Endometrium (tissue), 2 donors: ENCODE results near the gene GRID2.
A peak's percentile ranks its signal among the peaks of the same experiment; 100 is the strongest.

Experiments used
- FAIRE-seq: peaks from 2 replicates; lab custom pipeline; 2012; peaks lifted over from hg19 to GRCh38; lab: Jason Lieb, UNC
- donor health status: control.
- donor health status: control.

Gene GRID2

DNA sequence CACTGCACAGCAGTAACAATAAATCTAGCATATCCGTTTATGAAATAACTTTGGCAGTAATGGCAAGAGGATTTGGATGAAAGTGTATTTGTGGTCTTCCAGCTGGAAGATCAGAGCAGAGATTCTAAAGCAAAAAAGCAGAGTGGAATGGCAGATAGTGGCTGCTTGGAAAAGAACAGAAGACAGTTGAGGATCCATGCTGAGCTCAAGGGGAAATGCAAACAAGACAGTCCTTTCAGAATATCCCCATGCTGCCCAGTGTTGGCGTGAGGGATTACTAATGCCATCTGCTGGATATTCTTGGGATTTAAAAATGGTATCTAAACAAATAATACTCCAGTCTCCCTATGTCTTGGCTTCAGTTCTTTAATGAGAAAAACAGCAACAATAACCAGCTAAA, 895.7 kb downstream of the GRID2 start:
- no peak for FAIRE-seq

DNA sequence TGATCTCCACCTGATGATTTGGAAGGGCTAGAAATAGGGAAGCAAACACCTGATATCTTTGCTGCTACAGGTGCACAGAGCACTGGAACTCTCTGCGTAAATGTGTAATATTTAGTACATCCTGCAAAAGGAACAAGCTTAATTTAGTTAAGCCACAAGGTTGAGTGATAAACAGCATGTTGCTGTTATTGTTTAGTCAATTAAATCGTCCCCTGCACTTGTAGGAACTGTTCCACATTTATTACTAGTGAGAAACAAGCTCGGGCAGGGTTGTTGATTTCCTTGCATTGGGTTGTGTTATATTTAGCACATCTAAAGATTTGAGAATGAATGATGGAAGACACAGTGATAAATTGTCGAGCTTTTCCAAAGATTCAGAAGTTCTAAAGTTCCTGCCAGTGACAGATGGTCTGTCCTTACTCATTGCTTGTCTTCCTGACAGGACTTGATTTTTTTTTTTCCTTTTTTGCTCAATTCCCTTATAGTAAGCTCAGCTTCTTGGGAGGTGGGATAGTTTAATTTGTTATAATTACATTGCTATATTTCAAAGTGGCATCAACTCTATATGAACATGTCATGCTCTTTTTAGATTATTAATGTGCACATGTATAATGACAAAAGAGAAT, 897.8 kb downstream of the GRID2 start:
- no peak for FAIRE-seq

DNA sequence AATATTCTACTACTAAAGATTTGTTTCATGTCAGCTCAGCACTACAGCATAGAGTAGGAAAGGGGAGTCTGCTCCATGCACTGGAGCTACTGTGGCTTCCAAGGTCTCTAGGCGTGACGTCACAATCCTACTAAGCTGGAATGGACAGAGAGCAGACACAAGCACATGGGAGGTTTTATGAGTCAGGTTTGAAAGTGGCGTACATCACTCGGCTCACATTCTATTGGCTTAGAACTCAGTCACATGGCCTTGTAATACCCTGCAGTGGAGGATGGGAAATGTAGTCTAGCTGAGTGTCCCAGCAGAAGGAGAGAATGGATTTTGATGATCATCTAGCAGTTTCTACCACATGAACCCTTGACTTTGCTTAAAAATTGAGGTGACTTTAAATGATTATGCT, 899.9 kb downstream of the GRID2 start:
- FAIRE-seq: no peak

DNA sequence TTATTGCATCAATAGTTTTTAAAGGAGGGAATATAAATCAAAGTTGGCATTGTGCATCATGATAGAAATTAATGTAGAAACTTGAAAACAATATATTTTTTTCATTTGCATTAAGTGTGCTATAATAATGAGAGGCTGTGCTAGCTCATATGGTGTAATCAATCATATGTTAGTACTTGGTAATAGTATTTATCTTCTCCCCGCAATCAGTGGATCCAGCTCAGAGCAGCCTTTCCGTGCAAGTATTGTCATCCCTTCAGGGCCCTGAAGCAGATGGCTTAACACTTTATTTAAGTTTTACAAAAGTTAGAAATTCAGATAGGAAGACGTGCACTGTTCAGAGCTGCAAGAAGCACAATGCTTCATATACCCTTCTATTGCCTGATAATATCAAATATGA, 908.5 kb downstream of the GRID2 start:
- no peak for FAIRE-seq

DNA sequence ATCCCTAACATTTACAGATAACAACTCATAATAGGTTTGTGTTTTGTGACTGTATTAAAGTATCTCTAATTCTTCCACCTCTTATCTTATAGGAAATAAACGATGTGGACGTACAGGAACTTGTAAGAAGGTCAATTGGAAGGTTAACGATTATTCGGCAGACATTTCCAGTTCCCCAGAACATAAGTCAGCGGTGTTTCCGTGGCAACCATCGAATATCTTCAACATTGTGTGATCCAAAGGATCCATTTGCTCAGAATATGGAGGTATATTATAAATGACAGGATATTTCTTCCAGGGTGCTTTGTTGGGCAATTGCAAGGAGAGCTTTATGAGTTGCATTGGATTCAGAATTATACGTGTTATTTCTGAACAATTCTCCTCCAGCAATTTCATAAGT, 912.9 kb downstream of the GRID2 start:
- no peak for FAIRE-seq

DNA sequence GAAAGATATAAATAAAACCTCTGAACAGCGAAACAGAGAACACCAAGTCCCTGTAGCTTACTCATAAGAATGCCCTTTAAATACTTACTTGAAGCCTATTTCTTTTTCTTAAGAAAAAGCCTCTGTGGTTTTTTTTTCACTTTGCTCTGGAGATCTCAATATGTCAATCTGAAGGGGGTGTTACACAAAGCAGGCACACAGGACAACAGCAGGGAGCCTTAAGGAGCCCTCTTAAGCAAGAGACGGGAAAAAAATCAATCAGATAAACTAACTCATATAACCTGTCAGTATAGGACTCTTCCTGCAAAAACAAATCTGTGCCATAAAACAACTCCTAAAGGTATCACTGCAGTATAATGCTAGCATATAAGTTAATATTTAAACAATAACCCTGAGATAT, 913.7 kb downstream of the GRID2 start:
- no peak for FAIRE-seq

DNA sequence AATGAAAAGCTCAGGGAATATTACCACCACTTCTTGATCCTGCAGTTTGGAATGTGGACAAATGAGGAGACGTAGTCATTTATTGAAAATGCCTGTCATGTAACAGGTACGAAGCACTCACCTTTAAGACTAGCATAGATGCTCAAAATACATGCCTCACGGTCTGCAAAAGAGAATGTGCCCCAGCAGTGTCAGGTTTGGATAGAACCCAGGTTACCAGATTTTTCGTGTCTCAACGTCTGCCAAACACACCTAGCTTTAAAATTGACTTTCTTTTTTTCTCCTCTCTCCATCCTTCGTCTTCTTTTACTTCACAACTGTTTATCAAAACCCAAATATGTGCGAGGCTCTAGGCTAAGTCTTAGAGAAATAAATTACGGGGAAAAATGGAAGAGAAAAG, 918.0 kb downstream of the GRID2 start:
- FAIRE-seq: no peak

DNA sequence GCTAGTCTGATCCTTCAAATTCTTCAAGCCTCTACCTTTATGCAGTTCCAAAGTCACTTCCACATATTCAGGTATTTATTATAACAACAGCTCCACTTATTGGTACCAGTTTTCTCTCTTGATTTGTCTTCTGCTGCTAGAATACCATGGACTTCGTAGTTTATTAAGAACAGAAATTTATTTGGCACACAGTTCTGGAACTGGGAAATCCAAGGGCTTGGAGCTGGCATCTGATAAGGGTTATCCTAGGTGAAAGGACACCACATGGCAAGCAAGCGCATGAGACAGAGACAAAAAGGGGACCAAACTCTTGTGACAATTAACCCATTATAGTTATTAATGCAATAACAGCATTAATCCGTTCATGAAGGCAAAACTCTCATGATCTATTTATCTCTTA, 924.3 kb downstream of the GRID2 start:
- FAIRE-seq: no peak

DNA sequence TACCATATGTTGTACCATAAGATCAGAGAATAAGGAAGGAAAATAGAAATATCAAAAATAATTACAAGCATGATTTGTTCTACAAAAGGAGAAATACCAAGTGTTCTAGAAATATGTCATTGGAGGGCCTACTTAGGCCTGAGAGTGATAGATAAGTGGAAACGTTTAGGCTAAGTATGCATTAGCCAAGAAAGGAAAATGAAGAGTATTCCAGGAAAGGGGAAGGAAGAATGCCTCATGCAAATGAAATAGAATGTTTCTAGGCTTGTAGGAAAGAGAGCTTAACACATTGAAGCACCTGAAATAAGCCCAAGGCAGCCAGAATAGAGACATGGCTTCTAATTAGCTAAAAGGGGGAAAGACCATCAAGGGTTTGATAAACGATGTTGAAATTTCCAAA, 929.1 kb downstream of the GRID2 start:
- no peak for FAIRE-seq

DNA sequence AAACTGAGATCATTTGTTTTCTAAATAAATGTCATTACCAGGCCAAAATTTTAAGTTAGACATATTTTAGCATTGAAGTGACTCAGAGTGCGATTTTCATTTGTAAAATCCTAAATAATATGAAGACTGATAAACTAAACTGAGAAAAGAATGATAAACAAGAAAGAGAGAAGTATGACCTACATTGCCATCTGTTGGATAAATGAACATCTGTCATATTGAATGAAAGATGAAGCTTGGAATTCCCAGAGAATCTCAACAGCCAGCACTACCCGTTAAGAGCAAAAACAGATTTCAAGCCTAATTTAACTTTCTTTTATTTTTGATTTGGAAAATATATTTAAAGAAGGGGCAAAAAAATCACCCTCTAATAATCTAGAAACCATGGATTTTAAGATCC, 933.8 kb downstream of the GRID2 start:
- FAIRE-seq: no peak

DNA sequence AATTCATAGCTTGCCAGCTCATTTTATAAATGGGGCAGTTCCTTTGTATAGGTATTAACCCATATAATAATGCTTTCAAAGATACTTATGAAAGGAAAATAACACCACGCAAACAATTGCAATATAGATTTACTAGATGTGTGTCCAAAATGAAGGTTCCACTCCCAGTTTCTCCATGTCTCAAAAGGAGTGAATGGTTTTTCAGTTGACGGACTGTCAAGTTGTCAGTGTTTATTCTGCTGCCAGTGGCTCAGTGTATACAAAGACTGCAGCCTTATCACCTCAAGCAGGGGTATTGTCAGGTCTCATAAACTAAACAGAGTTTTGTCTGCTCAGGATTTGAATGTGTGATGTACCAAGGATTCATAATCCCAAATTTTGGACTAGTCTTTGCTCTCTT, 939.5 kb downstream of the GRID2 start:
- no peak for FAIRE-seq

DNA sequence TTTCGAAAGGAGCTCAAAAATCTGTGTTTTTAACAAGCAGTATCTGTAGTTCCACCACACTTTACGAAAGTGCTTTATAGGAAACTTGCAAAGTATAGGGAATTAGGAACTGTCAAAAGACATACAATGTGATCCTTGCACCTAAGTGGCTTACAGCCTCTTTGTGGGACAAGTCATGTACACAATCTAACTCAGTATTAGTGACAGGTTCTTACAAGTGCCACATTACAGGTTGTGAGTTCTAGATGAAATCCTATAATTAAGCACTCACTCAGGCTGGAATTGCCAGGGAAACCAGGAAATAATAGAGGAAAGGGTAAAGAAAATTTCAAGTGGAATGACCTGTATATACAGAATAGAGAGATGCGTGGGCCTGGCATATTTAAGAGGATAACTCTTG, 957.4 kb downstream of the GRID2 start:
- no peak for FAIRE-seq

DNA sequence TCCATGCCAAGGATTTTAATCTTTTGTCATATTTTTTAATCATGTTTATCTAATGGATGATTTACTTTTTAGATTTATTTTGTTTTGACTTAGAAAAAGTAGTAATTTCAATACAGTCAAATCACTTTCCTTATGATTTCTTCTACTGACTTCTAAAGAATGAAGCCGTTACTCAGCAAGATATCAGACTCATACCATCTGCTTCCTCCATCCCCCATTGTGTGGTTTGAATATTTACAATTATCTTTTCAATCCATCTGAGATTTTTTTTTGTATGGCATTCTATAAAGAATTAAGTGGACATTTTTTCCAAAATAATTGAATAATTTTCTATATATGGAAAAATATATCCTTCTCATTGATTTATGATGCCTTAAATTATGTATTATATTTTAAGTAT, 959.4 kb downstream of the GRID2 start:
- FAIRE-seq: no peak

DNA sequence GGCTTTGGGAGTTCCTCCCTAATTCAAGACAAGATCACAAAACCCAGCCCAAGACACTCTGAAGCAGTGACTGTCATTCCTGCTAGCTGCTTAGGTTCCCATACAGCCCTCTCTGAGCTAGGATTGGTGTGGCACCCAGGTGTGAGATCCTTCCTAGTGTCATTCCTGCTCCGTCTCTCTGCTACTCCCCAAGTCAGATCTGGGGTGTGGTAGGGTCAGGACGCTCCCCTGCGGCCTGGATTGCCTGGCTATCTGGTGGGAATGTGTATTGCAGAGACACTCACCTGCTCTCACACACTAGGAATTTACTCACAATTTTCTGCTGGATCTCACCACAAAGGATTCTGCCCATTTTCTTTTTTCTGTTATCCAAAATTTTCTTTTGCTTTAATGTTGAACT, 964.0 kb downstream of the GRID2 start:
- FAIRE-seq: no peak

DNA sequence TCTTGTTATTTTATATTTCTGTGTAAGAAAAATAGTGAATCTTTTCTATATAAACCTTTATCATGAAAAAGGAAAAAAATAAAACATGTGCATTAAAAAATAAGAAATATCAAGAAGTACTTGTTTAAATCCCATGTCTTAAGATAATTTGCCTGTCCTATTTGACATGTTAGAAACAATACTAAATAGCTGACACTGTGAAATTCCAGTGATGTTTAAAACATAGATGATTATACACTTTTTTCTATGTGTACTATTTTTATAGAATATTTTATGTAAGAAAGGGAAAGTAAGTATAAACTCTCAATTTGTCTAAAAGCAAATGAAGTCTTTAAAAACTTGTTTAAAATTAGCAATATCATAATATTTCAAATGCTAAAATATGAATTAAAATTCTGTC, 981.6 kb downstream of the GRID2 start:
- no peak for FAIRE-seq

DNA sequence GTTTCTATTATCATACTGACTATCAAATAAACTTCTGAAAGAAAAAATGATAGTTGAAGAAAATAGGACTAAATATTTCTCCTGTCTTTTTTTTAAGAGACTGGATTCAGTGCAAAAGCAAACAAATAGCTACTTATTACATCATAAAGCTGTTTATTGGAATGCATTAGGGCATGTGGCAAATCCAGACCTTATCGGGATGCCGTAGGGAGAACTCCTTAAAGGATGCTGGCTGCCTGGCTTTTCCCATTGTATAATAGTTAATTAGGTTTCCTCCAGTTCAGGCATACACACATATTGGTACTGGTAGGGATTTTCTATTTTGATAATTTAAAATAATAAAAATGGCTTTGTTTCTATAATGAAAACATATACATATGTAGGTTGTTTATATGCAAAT, 985.5 kb downstream of the GRID2 start:
- FAIRE-seq: no peak

DNA sequence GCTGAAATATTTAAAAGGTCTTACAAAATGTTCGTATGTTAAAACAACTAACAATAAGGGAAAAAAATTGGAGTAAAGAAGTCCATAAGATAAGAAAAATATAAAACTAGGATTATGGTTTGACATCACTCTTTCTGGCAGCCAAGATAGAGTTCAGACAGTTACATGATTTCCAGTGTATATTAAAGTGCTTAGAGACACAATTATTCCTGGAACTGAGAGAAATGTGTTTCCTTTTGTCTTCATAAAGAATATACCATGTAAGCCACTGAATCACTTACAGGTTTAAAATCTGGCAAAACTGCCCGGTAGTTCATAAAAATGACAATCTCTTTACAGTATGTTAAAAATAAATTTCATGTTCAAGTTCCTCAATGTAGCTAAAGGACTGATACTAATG, 986.1 kb downstream of the GRID2 start:
- no peak for FAIRE-seq

DNA sequence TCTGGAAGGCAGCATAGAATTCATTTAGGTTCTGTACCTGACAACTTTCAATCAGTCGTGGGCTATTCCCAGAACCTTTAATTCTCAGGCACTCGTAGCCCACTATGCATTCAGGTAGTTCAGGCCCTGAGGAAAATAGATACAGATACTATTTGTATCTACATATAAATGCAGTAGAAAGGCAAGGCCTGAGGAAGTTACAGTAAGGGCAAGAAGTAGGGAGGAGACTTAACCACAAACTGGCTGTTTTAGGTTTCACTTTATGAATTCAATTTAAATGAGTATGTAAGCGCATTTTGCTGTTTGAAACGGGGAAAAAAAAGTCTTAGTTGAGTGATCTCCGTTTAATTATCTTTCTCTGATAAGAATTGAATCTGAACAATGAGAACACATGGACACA, 995.4 kb downstream of the GRID2 start:
- FAIRE-seq: no peak

DNA sequence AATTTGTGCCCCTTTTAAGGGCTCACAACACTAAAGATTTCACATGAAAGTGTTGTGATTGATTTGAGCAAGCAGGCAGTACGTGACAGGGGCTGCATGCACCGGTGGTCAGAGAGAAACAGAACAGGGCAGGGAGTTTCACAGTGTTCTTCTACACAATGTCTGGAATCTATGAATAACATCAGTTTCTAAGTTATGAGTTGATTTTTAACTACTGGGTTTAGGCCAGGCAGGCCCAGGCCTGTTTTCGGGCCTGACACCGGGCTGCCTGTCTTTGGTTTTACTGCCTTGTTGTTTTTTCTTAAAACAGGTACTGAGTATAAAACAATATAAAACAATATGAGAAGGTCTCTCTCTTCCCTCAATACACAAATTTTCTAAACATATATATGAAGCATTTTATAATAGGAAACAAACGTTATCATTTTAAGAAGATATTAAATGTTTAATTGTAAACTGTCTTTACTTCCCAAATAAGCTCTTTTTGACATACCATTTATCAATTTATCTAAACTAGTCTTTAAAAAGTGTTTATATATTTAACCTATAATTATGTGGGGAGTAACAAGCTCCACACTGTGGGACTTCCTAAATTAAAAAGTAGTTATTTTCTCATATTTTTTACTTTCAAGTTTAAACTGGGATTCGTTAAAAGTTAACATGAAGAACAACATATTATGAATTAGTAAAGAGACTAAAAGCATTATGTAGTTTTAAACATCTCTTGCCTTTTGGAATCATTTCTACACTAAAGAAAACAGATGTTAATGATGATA, 997.2 kb downstream of the GRID2 start:
- FAIRE-seq: peak; percentile 86

DNA sequence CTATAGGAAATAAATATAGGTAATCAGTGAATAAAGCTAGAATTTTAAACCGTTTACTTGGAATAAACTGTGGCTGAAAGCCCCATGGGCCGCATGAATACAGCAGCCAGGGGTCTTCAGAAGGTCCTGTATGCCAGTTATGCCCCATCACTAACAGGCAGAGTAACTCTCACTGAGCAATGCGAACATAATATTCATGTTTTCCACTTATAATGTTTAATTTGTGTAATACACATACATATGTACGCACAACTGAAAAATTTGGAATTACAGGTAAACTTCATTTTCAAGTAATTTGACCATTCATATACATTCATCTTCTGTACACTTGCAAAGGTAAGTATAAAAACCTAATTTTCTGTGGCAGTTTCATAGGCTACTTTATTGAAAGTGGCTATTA, 998.5 kb downstream of the GRID2 start:
- FAIRE-seq: no peak

DNA sequence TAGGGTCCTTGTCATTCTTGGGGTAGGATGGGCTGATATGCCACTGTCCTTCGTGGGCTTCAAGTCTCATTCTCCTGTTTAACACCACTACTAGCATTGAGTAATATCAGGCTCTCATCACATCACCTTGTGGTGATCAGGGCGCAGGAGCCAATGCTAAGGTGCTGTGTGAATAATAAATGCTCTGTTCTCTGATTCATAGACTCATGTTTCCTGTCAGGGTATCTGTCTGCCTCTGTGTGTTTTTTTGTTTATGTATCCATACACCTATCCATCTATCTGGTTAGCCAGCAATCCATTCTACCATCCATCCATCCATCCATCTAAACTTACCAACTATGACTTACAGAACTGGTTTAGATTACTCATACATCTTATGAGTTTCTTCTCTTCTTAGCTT, 999.7 kb downstream of the GRID2 start:
- FAIRE-seq: no peak

DNA sequence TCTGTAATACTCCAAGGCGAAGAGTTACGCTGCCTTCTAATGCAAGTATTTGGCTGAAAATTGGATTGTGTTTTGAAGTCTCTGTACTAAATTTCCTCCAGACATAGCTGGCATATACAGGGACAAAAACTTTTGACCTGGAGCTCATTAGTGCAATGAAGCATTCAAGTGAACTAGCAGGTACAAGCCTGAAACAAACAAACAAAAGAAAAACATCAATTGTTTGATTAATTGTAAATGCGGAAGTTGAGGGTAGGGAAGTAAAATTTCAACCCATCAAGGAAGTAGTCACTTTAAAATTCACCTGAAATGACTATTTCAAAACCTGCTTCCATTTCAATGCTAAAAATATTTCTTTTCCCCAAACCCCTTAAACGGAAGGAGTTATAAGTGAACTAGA, 1008.5 kb downstream of the GRID2 start:
- FAIRE-seq: no peak

DNA sequence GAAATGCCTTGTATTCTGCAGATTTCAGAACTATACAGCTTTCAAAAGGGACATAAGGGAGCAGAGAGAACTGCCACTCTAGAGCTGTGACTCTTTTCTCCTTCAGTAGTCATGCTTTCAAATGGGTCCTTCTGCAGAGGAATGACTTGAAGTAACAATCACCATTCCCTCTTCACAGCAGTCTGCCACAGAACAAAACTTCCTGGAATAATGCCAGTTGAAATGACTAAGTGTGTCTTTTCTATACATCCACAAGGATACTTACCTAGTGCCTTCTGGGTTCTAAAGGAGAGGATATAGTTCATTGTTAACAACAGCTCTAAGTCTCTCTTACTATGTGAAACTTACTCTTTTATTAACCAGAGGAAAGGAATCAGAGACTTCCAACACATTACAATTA, 1009.4 kb downstream of the GRID2 start:
- no peak for FAIRE-seq

DNA sequence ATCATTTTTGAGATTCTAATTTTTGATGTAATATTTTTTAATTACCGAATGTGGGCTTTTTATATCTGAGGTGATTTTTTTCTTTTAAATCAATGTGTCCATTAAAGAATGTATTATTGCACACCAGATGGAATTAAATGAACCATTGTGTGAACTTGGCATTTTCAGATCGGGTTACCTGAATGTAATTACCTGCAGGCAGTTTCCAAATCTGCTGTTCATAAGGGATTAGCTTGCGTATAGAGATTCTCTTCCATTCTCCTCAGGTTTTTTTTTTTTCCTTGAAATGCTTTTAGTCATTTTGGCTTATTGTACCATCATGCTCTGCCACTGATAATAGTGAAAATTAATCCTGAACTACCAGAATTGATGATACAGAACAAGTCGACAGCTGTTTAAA, 1013.3 kb downstream of the GRID2 start:
- FAIRE-seq: no peak
